CD4-positive, alpha-beta T cell treated with Interleukin-4 for 1 hour (primary cell): ENCODE results near the gene ACTN4.

Experiments used
- DNase-seq, 2 donors: peaks; one replicate each; pipeline ENCODE4 v3.0.0-alpha.2; 2020 to 2022

Gene ACTN4

GRCh38 chr19:38712161-38712748 lies 64.8 kb downstream of the ACTN4 start:
- no peak for DNase-seq

GRCh38 chr19:38713227-38713649 lies 65.8 kb downstream of the ACTN4 start:
- no peak for DNase-seq

- DNase-seq = no peak
Observed at GRCh38 chr19:38713865-38714264, 66.4 kb downstream of the ACTN4 start.

DNA sequence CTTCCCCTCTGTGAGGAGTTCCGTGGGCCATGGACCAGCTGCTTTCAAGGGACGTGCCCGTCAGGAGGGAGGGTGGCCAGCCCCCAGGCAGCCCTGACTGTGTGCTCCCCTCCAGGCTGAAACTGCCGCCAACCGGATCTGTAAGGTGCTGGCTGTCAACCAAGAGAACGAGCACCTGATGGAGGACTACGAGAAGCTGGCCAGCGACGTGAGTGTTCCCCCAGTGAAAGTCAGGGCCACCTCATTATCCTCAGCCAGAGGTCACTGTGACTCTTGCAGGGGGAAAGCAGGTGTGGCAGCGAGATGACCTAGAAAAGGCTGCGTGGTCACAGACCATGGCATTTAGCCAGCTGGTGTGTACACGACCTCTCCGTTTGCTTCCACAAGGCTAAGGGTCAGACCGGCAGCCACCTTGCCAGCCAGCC lies 66.9 kb downstream of the ACTN4 start:
- DNase-seq = no peak

DNA sequence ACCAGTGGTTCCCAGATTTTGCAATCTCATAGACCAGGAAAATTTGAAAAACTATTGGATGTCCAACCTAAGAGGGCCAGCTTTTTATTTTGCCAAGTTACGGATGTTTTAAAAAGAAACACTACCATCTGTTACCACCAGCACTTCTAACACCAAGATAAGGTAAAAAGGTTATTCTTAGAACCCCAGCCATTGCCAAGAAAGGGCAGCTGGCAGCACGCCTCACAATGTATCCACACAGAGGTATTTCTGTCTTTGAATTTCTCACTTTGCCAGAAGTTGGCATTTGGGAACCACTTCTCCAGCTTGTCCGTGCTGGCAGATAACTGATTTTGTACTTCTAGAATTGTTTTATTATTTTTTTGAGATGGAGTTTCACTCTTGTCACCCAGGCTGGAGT lies 68.1 kb downstream of the ACTN4 start:
- no peak for DNase-seq

GRCh38 chr19:38717051-38717450 lies 69.6 kb downstream of the ACTN4 start:
- DNase-seq = no peak

DNA sequence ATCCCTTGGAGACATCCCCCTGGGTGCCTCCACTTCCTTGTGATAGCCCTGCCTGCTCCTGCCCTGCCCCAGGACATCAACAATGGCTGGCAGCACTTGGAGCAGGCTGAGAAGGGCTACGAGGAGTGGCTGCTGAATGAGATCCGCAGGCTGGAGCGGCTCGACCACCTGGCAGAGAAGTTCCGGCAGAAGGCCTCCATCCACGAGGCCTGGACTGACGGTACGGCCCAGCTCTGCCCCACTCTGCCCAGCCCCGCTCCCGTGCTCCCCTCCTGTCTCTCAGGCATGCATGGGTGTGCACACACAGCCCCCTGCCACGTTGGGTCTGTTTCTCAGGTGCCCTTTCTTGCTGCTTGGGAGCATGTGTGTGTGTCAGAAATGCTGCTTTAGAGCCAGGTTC lies 70.4 kb downstream of the ACTN4 start:
- no peak for DNase-seq

DNA sequence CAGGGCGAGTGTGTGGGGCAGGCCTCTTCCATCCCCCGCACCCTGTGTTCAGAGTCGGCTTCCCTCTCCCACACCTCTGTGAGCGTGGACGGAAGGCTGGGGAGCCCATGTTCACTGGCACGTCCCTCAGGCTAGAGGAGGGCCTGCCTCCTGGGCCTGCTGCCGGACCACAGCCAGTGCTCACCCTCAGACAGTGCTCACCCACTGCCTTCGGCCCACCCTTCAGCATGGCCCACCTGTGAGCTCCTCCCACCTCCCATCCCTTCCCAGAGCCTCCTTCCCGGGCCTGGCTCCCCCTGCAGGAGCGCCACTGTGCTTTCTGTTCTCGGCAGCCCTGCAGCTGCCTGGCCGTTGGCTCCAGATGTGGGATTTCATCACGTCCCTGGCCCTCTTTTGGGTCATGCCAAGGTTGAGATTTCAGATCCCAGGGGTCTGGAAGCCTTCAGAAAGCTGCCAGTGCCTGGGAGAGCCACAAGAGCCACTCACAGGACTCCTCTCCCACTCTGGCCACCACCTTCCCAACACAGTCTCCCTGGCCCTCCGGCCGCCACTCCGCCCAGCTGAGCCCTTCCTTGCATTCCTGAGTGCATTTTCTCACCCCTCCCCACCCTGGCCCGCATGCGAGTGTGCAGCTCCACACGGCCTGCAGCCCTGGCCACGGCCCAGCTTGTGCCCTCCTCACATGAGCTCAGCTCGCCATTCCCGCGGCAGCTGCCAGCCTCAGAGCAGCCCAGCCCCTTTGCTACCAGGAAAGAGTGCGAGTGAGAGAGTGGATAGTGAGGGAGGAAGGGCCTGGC lies 71.5 kb downstream of the ACTN4 start:
- DNase-seq = no peak

GRCh38 chr19:38719761-38720558 lies 72.5 kb downstream of the ACTN4 start:
- DNase-seq = no peak

DNA sequence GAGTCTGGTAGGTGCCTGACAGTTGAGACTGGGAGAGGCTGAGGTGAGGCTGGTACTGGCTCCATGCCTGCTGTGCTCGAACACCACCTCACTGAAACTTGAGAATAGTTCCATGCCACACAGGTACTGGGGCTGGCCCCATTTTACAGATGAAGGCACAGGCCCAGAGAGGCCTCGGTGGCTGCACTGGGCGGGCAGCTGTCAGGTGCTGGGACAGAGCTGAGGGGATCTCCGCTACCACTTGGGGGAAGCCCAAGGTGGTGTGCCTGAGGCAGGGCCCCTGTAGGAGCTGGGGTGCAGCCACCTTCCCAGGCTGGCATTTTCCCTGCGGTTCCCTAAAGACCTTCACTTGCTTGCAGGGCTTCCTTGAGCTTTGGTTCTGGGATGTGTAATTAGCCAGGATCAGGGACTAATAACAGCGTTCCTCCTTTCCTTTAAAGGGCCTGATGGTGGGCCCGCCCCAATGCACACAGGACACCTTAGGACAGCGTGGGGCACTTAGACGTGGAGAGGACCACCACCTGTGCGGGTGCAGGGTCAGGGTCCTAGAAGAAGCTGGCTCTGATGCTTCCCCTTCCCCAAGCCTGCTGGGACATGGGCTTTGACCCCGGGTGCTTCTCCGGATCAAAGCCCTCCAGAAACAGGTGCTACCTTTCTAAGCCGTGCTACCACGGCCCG lies 73.2 kb downstream of the ACTN4 start:
- DNase-seq = no peak

GRCh38 chr19:38721496-38721895 lies 74.0 kb downstream of the ACTN4 start:
- no peak for DNase-seq

DNA sequence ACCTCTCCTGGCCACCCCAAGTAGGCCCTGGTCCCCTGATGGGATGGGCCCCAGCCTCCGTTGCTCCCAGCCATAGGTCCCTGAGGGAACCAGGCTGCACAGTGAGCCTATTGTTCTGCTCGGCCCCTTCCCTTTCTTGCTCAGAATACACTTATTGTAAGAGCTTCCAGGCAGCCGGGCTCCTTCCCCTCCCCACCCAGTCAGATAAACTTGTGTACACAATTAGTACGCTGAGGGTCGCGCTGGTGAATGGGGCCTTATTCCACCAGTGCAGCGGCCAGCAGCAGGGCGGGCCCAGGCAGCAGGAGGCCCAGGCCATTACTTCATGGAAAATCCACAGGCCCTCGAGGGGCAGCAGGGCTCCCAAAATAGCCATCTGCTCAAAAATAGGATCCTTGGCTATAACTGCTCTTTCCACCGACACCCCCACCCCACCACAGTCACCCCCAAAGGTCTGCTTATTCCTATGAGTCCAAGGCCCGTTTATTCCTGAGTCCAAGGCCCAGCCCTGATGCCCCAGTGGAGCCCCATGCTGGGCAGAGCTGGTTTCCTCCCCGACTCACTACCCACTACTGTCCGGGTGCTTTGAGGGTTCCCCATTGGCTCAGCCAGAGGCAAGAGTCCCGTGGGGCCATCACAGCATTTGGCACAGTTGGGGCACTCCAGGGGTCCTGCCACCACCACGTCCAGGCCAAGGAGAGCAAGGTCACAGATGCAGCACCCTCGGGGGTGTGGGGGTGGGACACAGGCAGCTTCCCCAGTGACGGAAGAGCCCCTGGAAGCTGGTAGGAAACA lies 74.7 kb downstream of the ACTN4 start:
- DNase-seq = no peak

DNA sequence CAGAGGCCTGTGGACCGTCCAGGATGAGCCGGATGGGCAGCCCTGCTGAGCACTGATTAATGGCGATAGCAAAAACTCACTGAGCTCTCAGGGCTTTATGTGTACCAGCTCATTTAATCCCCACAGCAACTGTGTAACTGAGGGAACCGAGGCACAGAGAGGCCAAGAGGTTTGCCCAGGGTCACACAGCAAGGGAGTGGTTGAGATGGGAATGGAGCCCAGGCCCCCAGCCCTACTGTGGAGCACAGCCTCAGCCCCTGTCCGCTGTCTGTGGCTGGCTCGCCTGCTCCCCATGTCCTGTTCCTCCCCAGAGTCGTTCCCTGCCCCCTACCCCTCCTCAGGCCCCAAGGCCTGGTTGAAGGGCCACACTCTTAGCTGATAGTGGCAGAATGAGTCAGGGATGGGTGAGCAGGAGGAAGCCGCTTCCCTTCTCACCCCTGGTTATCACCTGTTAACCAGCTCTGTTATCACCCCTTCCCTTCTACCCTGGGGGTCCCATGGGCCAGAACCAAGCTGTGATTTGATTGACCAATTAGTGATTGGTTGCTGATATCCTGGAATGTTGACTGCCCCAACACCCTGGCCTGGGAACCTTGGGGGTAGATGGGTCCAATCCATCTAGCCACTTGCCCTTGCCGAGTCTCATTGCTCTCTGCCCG lies 75.6 kb downstream of the ACTN4 start:
- DNase-seq = no peak

GRCh38 chr19:38723606-38723965 lies 76.1 kb downstream of the ACTN4 start:
- no peak for DNase-seq

DNA sequence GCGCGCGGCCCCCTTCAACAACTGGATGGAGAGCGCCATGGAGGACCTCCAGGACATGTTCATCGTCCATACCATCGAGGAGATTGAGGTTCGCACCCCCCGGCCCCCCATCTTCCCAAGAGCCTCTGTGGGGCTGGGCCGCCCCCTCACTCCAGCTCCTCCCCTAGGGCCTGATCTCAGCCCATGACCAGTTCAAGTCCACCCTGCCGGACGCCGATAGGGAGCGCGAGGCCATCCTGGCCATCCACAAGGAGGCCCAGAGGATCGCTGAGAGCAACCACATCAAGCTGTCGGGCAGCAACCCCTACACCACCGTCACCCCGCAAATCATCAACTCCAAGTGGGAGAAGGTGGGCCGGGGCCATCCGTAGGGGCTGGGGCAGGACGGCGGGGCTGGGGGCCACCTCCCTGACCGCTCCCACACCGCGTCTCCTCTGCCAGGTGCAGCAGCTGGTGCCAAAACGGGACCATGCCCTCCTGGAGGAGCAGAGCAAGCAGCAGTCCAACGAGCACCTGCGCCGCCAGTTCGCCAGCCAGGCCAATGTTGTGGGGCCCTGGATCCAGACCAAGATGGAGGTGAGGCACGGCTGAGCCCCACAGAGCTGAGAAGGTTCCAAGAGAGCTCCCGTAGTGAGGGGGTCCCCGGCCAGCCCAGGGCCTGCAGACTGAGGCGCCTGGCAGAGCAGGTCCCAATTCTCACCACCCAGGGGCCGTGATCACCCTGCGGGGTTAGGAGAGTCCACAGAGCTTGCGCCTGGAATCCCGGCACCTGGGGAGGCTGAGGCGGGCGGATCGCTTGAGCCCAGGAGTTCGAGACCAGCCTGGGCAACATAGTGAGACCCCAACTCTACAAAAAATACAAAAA lies 76.8 kb downstream of the ACTN4 start:
- DNase-seq = no peak

GRCh38 chr19:38725469-38726283 lies 78.2 kb downstream of the ACTN4 start:
- DNase-seq = no peak

DNA sequence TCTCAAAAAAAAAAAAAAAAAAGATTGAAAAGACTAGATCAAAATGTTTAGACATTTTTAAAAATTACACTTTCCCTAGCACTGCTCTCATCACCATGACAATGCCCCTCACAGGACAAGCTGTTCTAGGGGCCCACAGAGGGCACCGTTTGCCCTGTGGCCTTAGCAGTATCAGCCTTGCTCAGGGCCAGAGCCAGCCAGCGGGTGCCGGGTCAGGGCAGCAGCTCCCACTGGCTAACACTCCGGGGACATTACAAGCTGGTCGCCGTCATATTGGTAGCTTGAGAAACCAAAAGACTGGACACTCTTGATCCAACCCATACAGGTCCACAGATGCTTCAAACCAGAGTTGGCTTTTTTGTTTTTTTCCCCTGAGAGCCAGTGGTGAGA lies 78.8 kb downstream of the ACTN4 start:
- DNase-seq = no peak

- peak; percentile 36 to 44 for DNase-seq
Observed at GRCh38 chr19:38726761-38727301, 79.4 kb downstream of the ACTN4 start.

- DNase-seq = no peak
Observed at GRCh38 chr19:38727306-38727867, 79.9 kb downstream of the ACTN4 start.
